IMR-90 (cell line): ENCODE results near the gene ZNF691.

Experiments
- BHLHE40 ChIP-seq: fragments of 150-350 bp; IDR thresholded peaks from 2 replicates; pipeline ENCODE4 v1.6.1; 2016; ENCODE audit warnings: mild to moderate bottlenecking, low read depth, low read length
- CEBPB ChIP-seq: IDR thresholded peaks from 2 replicates; pipeline ENCODE4 v1.6.1; 2012; ENCODE audit warnings: low read depth, low read length, improper control_type of control experiment
- MXI1 ChIP-seq: IDR thresholded peaks from 2 replicates; pipeline ENCODE4 v1.6.1; 2012; ENCODE audit warnings: low read depth, mild to moderate bottlenecking, low read length, moderate library complexity, borderline replicate concordance
- POLR2A ChIP-seq: IDR thresholded peaks from 2 replicates; pipeline ENCODE4 v1.6.1; 2012; ENCODE audit warnings: mild to moderate bottlenecking, low read depth, low read length
- RAD21 ChIP-seq: IDR thresholded peaks from 2 replicates; pipeline ENCODE4 v1.6.1; 2012; ENCODE audit warnings: low read length, improper control_type of control experiment
- RCOR1 ChIP-seq: IDR thresholded peaks from 2 replicates; pipeline ENCODE4 v1.6.1; 2012; ENCODE audit warnings: mild to moderate bottlenecking, low read length, improper control_type of control experiment; ENCODE audit not compliant: insufficient replicate concordance
- TF ChIP-seq, protein P1 (sequence below): conservative IDR thresholded peaks from 2 replicates; pipeline ENCODE4 v1.5.1; 2012; ENCODE audit warnings: mild to moderate bottlenecking, low read depth, low read length, improper control_type of control experiment

GRCh38 chr1:42848823-42849537 lies 2.6 kb downstream of the ZNF691 start:
- TF ChIP-seq POLR2A (no peak), BHLHE40 (no peak), RCOR1 (no peak), CEBPB (no peak), MXI1 (no peak), RAD21 (no peak)
- TF ChIP-seq, protein P1, sequence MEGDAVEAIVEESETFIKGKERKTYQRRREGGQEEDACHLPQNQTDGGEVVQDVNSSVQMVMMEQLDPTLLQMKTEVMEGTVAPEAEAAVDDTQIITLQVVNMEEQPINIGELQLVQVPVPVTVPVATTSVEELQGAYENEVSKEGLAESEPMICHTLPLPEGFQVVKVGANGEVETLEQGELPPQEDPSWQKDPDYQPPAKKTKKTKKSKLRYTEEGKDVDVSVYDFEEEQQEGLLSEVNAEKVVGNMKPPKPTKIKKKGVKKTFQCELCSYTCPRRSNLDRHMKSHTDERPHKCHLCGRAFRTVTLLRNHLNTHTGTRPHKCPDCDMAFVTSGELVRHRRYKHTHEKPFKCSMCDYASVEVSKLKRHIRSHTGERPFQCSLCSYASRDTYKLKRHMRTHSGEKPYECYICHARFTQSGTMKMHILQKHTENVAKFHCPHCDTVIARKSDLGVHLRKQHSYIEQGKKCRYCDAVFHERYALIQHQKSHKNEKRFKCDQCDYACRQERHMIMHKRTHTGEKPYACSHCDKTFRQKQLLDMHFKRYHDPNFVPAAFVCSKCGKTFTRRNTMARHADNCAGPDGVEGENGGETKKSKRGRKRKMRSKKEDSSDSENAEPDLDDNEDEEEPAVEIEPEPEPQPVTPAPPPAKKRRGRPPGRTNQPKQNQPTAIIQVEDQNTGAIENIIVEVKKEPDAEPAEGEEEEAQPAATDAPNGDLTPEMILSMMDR = no peak
